CD14-positive monocyte (primary cell): Measurements from ENCODE around the gene GNB4. TPM values are rescaled to one million over a fixed set of nuclear protein-coding genes. Genes with fewer than 3 reads are reported as not detected.

Experiments
- DNase-seq, 3 donors: peaks; one replicate each; pipeline ENCODE4 v3.0.0-alpha.2; 2011 to 2022
- H2AFZ ChIP-seq: 2 replicates; pipeline ENCODE4 v1.6.0; 2012; ENCODE audit warnings: mild to moderate bottlenecking, low read depth, low read length, inconsistent platforms; ENCODE audit not compliant: insufficient read depth, poor library complexity, severe bottlenecking
- H3K27ac ChIP-seq, 2 donors: 1 replicate in 1 of 2; 2 replicates in 1 of 2; pipeline ENCODE4 v1.5.1; 2012 to 2013; ENCODE audit warnings: low read length in 2 of 2, control low read depth in 1 of 2, inconsistent platforms in 1 of 2, low read depth in 1 of 2, mild to moderate bottlenecking in 1 of 2
- H3K27me3 ChIP-seq, 2 donors: one replicate each; pipeline versions ENCODE4 v1.6.0 to v1.6.1; 2011 to 2013; ENCODE audit warnings: low read length in 2 of 2; ENCODE audit not compliant: control insufficient read depth in 2 of 2, insufficient read depth in 2 of 2
- H3K36me3 ChIP-seq, 2 donors: replicated peaks in 1 of 2; 1 replicate in 1 of 2; 2 replicates in 1 of 2; pipeline versions ENCODE4 v1.5.1 to v1.6.1; 2012 to 2013; ENCODE audit warnings: low read length in 2 of 2, control low read depth in 1 of 2, inconsistent platforms in 1 of 2, mild to moderate bottlenecking in 1 of 2; ENCODE audit not compliant: insufficient read depth in 2 of 2, control insufficient read depth in 1 of 2
- H3K4me1 ChIP-seq, 2 donors: 1 replicate in 1 of 2; 2 replicates in 1 of 2; pipeline versions ENCODE4 v1.5.1 to v1.6.1; 2012 to 2013; ENCODE audit warnings: low read length in 2 of 2, control low read depth in 1 of 2, inconsistent platforms in 1 of 2, mild to moderate bottlenecking in 1 of 2, moderate library complexity in 1 of 2; ENCODE audit not compliant: insufficient read depth in 2 of 2, control insufficient read depth in 1 of 2
- H3K4me2 ChIP-seq: replicated peaks from 2 replicates; pipeline ENCODE3; 2012; ENCODE audit warnings: low read length, moderate library complexity, mild to moderate bottlenecking; ENCODE audit not compliant: poor library complexity, severe bottlenecking; ENCODE audit errors: extremely low read depth
- H3K4me3 ChIP-seq, 3 experiments: fragments of 200-600 bp in 1 of 3; sonication (generic) in 1 of 3; replicated peaks in 1 of 3; 1 replicate in 2 of 3; 2 replicates in 1 of 3; pipeline ENCODE4 v1.5.1; 2011 to 2013; ENCODE audit warnings: low read length in 3 of 3, mild to moderate bottlenecking in 3 of 3, control low read depth in 2 of 3, low read depth in 2 of 3, inconsistent platforms in 1 of 3, moderate library complexity in 1 of 3
- H3K79me2 ChIP-seq: 2 replicates; pipeline ENCODE4 v1.6.0; 2012; ENCODE audit warnings: mild to moderate bottlenecking, control low read depth, inconsistent platforms, low read length, moderate library complexity; ENCODE audit not compliant: insufficient read depth
- H3K9ac ChIP-seq: 2 replicates; pipeline ENCODE4 v1.6.0; 2017; ENCODE audit warnings: low read length, mild to moderate bottlenecking; ENCODE audit not compliant: insufficient read depth, poor library complexity, severe bottlenecking
- H3K9me3 ChIP-seq, 2 donors: replicated peaks in 1 of 2; 1 replicate in 1 of 2; 2 replicates in 1 of 2; pipeline versions ENCODE4 v1.5.1 to v1.6.1; 2012 to 2013; ENCODE audit warnings: low read length in 2 of 2, control low read depth in 1 of 2; ENCODE audit not compliant: control insufficient read depth in 1 of 2, insufficient read depth in 1 of 2
- H4K20me1 ChIP-seq: 2 replicates; pipeline ENCODE4 v1.6.0; 2012; ENCODE audit warnings: mild to moderate bottlenecking, low read length, control low read depth, moderate library complexity; ENCODE audit not compliant: insufficient read depth
- H3K27ac Mint-ChIP-seq, 7 donors: one replicate each; pipeline ENCODE4 v1.8.0; 2020; ENCODE audit warnings: mild to moderate bottlenecking in 7 of 7, mixed read lengths in 7 of 7, moderate library complexity in 6 of 7, inconsistent platforms in 2 of 7
- H3K27me3 Mint-ChIP-seq, 3 donors: one replicate each; pipeline ENCODE4 v1.8.0; 2021 to 2022; ENCODE audit warnings: low read depth in 3 of 3, mild to moderate bottlenecking in 3 of 3, mixed read lengths in 3 of 3, moderate library complexity in 3 of 3, inconsistent platforms in 1 of 3
- H3K36me3 Mint-ChIP-seq, 2 donors: one replicate each; pipeline ENCODE4 v1.8.0; 2020; ENCODE audit warnings: mixed read lengths in 2 of 2, inconsistent platforms in 1 of 2, mild to moderate bottlenecking in 1 of 2
- H3K4me1 Mint-ChIP-seq: one replicate; pipeline ENCODE4 v1.8.0; 2020; ENCODE audit warnings: mild to moderate bottlenecking, mixed read lengths
- H3K4me3 Mint-ChIP-seq, 2 donors: one replicate each; pipeline ENCODE4 v1.8.0; 2020; ENCODE audit warnings: mild to moderate bottlenecking in 2 of 2, mixed read lengths in 2 of 2, moderate library complexity in 1 of 2
- H3K9me3 Mint-ChIP-seq, 7 donors: one replicate each; pipeline ENCODE4 v1.8.0; 2020 to 2022; ENCODE audit warnings: mixed read lengths in 7 of 7, mild to moderate bottlenecking in 6 of 7, moderate library complexity in 6 of 7, inconsistent platforms in 2 of 7
- CTCF ChIP-seq: fragments of 200-600 bp; IDR thresholded peaks from one replicate; pipeline ENCODE4 v1.8.0; 2022; ENCODE audit warnings: antibody characterized with exemption, mild to moderate bottlenecking
- WGBS: methylation state at CpG from one replicate; pipeline ENCODE4 v1.1.5; 2013; ENCODE audit warnings: missing lambda C conversion rate; ENCODE audit not compliant: insufficient coverage; 5-methylcytosine and 5-hydroxymethylcytosine counted together
- intact Hi-C, 2 donors: fragments of 100-400 bp; cut with micrococcal nuclease; formaldehyde crosslinking; loops; one replicate each; pipeline versions ENCODE4 v1.15.0 to v1.15.1; 2023
- polyA plus RNA-seq, 3 donors: library from polyadenylated mRNA; depleted of rRNA in 1 of 3; unstranded in 2 of 3; stranded (reverse) in 1 of 3; fragments of 300-500 nt in 2 of 3; fragments of >200 nt in 1 of 3; fragmentation: Illumina TruSeq in 2 of 3; gene quantifications; 1 replicate in 2 of 3; 2 replicates in 1 of 3; pipeline ENCODE4 v1.2.3, GENCODE V29; 2012 to 2021

The GNB4 gene
- polyA plus RNA-seq, 3 donors, result 15.4 to 65.1 (median 63.5) TPM

DNA sequence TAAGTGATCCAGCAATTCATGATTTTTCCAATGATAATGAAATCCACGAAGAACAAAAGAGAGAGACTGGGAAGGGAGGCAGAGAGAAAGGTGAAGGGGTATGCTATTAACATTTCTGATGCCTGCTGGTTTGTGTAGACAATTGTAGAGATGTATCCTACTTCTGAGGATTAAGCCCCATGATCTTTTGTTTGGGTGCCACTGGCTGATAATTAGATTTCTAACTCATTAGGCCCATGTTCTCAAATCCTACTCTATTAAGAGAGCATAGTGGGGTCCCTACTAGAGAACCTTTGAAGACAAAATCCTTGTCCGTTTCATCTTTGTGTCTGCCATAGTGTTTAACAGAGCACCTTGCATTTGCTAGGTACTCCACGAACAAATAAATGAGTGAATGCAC is 2.7 kb upstream of the GNB4 start:
- no peak overlapping the region for H2AFZ ChIP-seq
- H3K4me3 ChIP-seq, result no peak overlapping the region
- peaks cover 14% of the 10 kb centered on the region for H4K20me1 ChIP-seq
- 100% methylated on average over 1 of the region's 3 CpGs for WGBS
- no peak for TF ChIP-seq CTCF
- H3K27ac ChIP-seq, result no peak overlapping the region
- no peak for DNase-seq
- H3K9ac ChIP-seq, result no peak overlapping the region
- no peak overlapping the region for H3K4me2 ChIP-seq
- no peaks in the 10 kb centered on the region for H3K36me3 ChIP-seq
- H3K4me1 Mint-ChIP-seq, result peaks cover 24% of the 10 kb centered on the region
- peaks cover 22 to 24% of the 10 kb centered on the region in 2 donors for H3K4me1 ChIP-seq
- H3K27ac Mint-ChIP-seq, result no peak overlapping the region
- H3K4me3 Mint-ChIP-seq, result no peak overlapping the region
- no peaks in the 10 kb centered on the region for H3K36me3 Mint-ChIP-seq
- intact Hi-C loops, result loop anchor here in 1 of 2 donors (5.0 to 10.0 kb wide), 2 partner anchors 108 to 309 kb away; partner anchors contain the start of genes ACTL6A and PIK3CA
- no peaks in the 10 kb centered on the region for H3K27me3 ChIP-seq
- peaks cover 0 to 8% (median under 1%) of the 10 kb centered on the region in 3 donors for H3K27me3 Mint-ChIP-seq
- no peaks in the 10 kb centered on the region for H3K9me3 ChIP-seq
- H3K79me2 ChIP-seq, result peaks cover 20% of the 10 kb centered on the region
- no peaks in the 10 kb centered on the region for H3K9me3 Mint-ChIP-seq

GRCh38 chr3:179452872-179453271 is 1.6 kb upstream of the GNB4 start:
- no peak overlapping the region for H3K9ac ChIP-seq
- Mint-ChIP-seq H3K27me3 (peaks cover 0 to 8% (median 0%) of the 10 kb centered on the region in 3 donors), H3K4me1 (peaks cover 30% of the 10 kb centered on the region), H3K9me3 (no peaks in the 10 kb centered on the region), H3K36me3 (peaks cover under 1% of the 10 kb centered on the region in 2 donors), H3K4me3 (no peak overlapping the region), H3K27ac (no peak overlapping the region)
- peaks cover 31% of the 10 kb centered on the region for H3K79me2 ChIP-seq
- no peak overlapping the region for H3K4me3 ChIP-seq
- WGBS, result 100% methylated on average over 3 of the region's 8 CpGs
- no peak overlapping the region for H3K27ac ChIP-seq
- intact Hi-C loops, result loop anchor here in 1 of 2 donors (5.0 to 10.0 kb wide), 2 partner anchors 109 to 308 kb away; partner anchors contain the start of genes ACTL6A and PIK3CA
- H4K20me1 ChIP-seq, result peaks cover 24% of the 10 kb centered on the region
- H3K36me3 ChIP-seq, result no peaks in the 10 kb centered on the region
- TF ChIP-seq CTCF, result no peak
- H2AFZ ChIP-seq, result no peak overlapping the region
- no peaks in the 10 kb centered on the region for H3K9me3 ChIP-seq
- no peaks in the 10 kb centered on the region for H3K27me3 ChIP-seq
- H3K4me1 ChIP-seq, result peaks cover 22 to 25% of the 10 kb centered on the region in 2 donors
- DNase-seq, result no peak
- H3K4me2 ChIP-seq, result no peak overlapping the region
